Coronary artery (tissue), 2 donors: ENCODE measurements around the gene SYNRG.
"Not testable (repeated sequence)": the region's sequence is repeated elsewhere in the genome, so short reads cannot be mapped to it uniquely, and the experiment has no call there.

Experiments
- DNase-seq: peaks from one replicate; pipeline ENCODE4 v3.0.0-alpha.2; 2017; ENCODE audit warnings: low spot score
- H3K27ac ChIP-seq, 2 donors: fragments of 200-600 bp; sonication (generic); one replicate each; pipeline ENCODE4 v1.5.1; 2016 to 2019
- H3K4me3 ChIP-seq: fragments of 200-600 bp; sonication (generic); 2 replicates; pipeline ENCODE4 v1.5.1; 2016; ENCODE audit warnings: mild to moderate bottlenecking, moderate library complexity
- TF ChIP-seq, protein P1 (sequence below): fragments of 200-600 bp; sonication (generic); IDR thresholded peaks from one replicate; pipeline ENCODE4 v1.5.1; 2019; ENCODE audit warnings: antibody characterized with exemption

SYNRG gene

GRCh38 chr17:37643118-37643766, 34.0 kb upstream of the SYNRG start, which contains the start of gene DDX52:
Gene DDX52, minus strand, starts transcription at chr17:37643446. Its CDS starts 26 bp downstream, at chr17:37643420.
- TF ChIP-seq, protein P1, sequence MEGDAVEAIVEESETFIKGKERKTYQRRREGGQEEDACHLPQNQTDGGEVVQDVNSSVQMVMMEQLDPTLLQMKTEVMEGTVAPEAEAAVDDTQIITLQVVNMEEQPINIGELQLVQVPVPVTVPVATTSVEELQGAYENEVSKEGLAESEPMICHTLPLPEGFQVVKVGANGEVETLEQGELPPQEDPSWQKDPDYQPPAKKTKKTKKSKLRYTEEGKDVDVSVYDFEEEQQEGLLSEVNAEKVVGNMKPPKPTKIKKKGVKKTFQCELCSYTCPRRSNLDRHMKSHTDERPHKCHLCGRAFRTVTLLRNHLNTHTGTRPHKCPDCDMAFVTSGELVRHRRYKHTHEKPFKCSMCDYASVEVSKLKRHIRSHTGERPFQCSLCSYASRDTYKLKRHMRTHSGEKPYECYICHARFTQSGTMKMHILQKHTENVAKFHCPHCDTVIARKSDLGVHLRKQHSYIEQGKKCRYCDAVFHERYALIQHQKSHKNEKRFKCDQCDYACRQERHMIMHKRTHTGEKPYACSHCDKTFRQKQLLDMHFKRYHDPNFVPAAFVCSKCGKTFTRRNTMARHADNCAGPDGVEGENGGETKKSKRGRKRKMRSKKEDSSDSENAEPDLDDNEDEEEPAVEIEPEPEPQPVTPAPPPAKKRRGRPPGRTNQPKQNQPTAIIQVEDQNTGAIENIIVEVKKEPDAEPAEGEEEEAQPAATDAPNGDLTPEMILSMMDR, result no peak
- peak; percentile 90 for DNase-seq
- Histone ChIP-seq H3K4me3 (peak within 1 kb of the TSS; percentile 77), H3K27ac (peak within 1 kb of the TSS; percentile 85 to 90)

- TF ChIP-seq, protein P1, result no peak
- DNase-seq, result no peak
- H3K4me3 ChIP-seq, result peak overlapping the region; percentile 77
- peak overlapping the region; percentile 85 to 90 for H3K27ac ChIP-seq
These were observed 33.5 kb upstream of the SYNRG start for GRCh38 chr17:37642681-37643080.

- DNase-seq, result no peak
- no peak overlapping the region for H3K27ac ChIP-seq
- TF ChIP-seq, protein P1, result no peak
- H3K4me3 ChIP-seq, result no peak overlapping the region
These were observed 30.8 kb upstream of the SYNRG start for GRCh38 chr17:37640015-37640414.

- DNase-seq, result no peak
- TF ChIP-seq, protein P1, result no peak
- Histone ChIP-seq H3K4me3 (no peak overlapping the region), H3K27ac (no peak overlapping the region)
These were observed 28.7 kb upstream of the SYNRG start for GRCh38 chr17:37637956-37638355.

DNA sequence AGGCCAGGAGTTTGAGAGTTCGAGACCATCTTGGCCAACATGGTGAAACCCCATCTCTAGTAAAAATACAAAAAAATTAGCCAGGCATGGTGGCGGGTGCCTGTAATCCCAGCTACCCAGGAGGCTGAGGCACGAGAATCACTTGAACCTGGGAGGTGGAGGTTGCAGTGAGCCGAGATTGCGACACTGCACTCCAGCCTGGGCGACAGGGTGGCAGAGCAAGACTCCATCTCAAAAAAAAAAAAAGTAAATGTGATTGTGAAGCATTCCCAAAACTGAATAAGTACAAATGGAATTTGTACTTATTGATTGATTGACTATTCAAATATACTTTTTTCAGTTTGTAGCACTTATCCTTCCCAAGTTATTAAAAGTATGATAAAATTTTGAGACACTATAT, 7.2 kb upstream of the SYNRG start:
- not testable (repeated sequence) for DNase-seq, H3K27ac ChIP-seq, H3K4me3 ChIP-seq

- TF ChIP-seq, protein P1, result no peak
- Histone ChIP-seq H3K27ac (no peak overlapping the region), H3K4me3 (no peak overlapping the region)
- no peak for DNase-seq
These were observed 5.6 kb upstream of the SYNRG start for GRCh38 chr17:37614823-37615222.

- no peak overlapping the region for H3K4me3 ChIP-seq
- no peak for DNase-seq
- TF ChIP-seq, protein P1, result no peak
- no peak overlapping the region for H3K27ac ChIP-seq
These were observed 5.2 kb upstream of the SYNRG start for GRCh38 chr17:37614391-37614790.
